Frontal cortex (tissue), 4 donors: ENCODE results near the gene WWOX. TPM values are rescaled to one million over a fixed set of nuclear protein-coding genes. Genes with fewer than 3 reads are reported as not detected.

Source experiments
- DNase-seq, 2 donors: peaks; one replicate each; pipeline ENCODE4 v3.0.0; 2012; ENCODE audit warnings: low spot score in 2 of 2
- FAIRE-seq: peaks from 2 replicates; lab custom pipeline; 2012; peaks lifted over from hg19 to GRCh38; lab: Jason Lieb, UNC
- total RNA-seq: library from RNA; depleted of rRNA; stranded (reverse); fragments of >200 nt; gene quantifications from one replicate; pipeline ENCODE4 v1.2.3, GENCODE V29; 2014
- donor health status: control.
- donor health status: control.
- donor health status: control.

The WWOX gene
- total RNA-seq, 1 donor from 2014 or later: 17.1 TPM

DNA sequence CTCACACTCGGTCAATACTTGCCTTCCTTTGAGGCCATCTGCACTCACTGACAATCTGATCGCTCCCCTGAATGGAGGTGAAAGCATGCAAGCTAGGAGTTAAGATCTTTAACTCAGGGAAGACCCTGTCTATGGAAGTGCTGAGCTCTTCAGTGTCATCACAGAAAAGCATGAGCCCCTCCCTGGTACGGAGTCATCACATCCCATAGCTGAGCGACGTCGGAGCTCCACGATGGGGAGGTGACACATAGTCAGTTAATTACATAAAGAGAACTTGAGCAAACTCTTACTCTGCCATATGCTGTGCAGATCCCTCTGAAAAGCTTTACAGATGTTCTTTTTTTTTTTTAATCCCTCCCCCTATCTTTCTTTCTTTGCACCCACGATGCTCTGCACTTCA is 463.2 kb downstream of the WWOX start:
- FAIRE-seq (no peak), DNase-seq (no peak)

DNA sequence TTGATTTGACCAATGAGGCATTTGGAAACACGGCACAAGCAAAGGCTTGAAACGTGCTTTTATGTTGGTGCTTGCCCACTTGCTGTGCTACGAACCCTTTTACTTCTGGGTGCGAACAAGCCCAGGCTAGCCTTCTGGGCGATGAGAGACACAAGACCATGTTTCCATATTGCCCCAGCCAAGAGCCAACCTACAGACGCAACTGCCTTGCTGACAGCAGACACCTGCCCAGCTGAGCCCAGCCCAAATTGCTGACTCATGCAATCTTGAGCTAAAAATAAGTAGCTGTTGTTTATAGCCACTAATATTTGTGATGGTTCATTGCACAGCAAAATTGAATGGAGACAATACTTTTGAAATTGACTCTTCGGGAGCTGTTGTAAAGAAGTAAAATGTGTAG is 464.5 kb downstream of the WWOX start:
- FAIRE-seq: no peak
- no peak for DNase-seq

DNA sequence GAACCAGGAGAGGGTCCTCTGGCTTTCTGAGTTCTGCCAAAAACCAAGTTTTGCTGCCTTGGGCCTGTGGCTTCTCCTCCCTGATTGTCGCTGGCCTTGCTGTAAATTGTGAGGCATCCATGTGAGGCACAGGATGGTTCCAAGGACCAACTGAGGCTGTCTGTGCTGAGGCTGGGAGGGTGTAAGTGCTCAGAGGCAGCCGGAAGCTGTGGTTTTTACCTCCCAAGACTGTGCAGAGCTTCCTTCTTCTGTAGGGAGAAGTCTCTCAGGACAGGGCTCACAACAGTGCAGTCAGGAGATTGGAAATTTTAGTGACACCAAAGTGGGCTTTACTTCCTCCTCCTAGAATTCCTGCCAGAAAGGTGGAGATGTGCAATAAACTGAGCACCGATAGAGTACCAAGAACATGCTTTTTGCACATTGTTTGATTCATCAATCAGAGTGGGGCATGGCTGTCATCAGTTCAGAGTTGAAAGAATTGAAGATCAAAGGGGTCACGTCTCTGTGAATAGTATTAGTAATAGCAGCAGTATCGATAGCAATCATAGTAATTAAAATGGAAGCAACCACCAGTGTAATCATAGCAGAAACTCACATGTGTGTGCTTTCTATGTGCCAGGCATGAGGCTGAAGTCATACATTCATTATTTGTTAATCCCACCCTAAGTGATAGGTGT is 467.1 kb downstream of the WWOX start:
- DNase-seq (no peak), FAIRE-seq (no peak)

DNA sequence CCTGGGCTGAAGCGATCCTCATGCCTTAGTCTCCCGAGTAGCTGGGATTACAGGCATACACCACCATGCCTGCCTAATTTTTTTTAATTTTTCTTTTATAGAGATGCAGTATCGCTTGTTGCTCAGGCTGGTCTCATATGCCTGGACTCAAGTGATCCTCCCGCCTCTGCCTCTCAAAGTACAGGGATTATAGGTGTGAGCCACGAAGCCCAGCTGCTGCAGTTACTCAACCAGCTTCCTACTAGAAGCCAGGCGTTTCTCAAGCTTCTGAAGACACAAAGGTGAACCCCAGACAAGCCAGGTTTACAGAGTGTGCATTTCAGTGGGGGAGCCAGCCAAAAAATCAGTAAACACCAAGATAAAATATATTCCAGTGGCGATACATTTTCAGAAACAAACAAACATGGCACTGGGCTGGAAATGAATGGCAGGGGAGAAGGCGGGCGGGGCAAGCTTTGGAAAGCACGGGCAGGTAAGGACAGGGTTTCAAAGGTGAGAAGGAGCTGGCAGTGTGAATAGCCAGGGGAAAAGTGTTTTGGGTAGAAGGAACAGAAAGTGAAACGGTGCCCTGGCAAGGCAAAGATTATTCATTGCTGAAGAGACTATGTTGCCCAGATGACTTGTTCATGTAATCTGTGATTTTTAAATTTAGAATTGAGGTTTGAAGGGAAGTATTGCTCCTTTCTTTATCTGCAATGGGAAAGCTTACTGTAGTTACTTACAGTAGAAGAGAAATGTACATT is 471.1 kb downstream of the WWOX start:
- FAIRE-seq (no peak), DNase-seq (no peak)

DNA sequence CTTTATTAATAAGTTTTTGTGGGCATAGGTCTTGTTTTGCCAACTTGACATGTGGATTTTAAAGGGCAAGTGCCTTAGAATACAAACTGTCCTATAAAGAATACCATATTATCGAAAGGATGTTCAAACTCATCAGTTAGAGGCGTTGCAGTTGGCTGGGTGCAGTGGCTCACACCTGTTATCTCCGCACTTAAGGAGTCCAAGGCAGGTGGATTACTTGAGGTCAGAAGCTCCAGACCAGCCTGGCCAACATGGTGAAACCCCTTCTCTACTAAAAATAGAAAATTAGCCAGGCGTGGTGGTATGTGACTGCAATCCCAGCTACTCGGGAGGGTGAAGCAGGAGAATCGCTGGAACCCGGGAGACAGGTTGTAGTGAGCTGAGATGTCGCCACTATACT is 472.0 kb downstream of the WWOX start:
- DNase-seq: no peak
- FAIRE-seq: no peak

DNA sequence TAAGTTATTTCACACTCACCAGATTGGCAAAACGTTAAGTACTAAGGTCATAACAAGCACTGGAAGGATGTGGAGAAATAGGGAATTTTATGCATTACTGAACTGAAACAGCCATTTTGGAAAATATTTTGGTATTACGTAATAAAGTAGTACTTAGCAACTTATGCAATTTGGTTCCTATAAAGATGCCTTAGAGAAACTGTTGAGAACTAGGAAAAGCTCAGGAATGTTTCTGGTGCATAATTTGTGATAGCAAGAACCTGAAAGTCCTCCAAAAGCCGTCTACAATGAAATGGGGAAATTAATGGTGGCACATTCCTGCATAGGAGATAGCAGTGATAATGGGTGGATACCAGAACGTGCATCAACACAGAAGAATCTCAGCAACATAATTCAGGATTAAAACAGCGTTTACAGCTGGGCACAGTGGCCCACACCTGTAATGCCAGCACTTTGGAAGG is 472.5 kb downstream of the WWOX start:
- FAIRE-seq: no peak
- no peak for DNase-seq

DNA sequence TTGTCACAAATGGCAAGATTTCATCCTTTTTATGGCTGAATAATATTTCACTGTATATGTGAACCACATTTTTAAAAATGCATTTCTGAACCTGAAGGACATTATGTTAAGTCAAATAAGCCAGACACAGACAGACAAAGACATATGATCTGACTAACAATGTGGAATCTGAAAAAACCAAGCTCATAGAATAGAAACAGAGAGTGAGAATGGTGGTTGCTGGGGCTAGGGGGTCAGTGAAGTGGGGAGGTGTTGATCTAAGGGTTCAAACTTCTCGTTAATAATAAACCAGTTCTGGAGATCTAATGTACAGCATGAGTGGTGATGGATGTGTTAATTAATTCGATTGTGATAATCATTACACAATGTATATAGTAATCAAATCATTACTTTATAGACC is 475.1 kb downstream of the WWOX start:
- FAIRE-seq: no peak
- DNase-seq: no peak

DNA sequence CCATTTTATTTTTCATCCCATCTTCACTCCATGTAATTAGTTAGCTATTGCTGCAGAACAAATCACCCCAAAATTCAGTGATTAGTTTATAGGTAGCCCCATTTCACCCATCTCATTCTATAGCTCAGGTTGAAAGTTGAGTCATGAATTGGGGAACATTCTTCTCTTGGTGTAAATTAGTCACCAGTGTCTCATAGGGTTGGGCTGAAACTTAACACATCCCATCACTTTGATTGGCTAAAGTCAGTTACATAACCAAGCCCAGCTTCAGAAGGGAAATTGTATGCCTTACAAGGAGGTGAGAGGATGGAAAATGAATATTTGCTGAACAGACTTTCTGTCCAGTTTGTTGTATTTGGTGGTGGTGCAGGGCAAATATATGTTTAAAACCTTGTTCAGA is 477.5 kb downstream of the WWOX start:
- FAIRE-seq: no peak

DNA sequence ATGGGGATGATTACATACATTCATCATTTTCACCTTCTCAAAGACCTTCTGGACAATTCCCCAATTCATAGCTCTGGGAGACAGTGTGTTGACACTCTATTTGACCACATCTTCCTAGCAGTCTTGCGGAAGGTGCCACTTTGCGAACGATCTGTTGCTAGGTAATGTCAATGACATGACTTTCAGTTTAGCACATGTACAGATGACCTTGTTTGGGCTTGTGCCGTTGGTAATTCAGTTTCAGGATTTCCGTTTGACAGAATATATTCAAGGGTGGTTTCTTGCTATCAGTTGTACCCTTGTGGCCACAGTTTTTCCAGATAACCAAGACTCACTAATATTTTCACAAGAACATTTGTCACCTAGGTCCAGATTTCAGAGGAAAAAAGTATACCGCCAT is 478.2 kb downstream of the WWOX start:
- DNase-seq (no peak), FAIRE-seq (no peak)

More for the DNA sequence above, 477.5 kb downstream of the WWOX start:
- DNase-seq: no peak

DNA sequence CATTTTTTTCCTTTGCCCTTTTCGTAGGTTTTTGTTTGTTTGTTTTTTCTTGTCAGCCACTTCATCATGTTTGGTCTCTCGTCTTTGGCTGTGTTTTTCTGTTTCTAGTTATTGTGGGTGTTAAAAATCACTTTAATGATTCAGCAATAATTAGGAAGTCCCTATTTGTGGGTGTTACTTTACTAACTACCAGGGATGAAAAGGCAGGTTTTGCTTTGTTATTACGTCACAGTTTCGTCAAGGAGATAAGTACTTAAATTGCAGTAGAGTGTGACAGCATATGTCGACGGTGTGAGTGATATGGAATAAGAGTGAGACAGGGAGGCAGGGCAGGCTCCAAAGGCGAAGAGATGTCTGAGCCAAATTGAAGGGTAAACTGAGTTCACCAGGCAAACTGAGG is 479.6 kb downstream of the WWOX start:
- FAIRE-seq: no peak
- no peak for DNase-seq

DNA sequence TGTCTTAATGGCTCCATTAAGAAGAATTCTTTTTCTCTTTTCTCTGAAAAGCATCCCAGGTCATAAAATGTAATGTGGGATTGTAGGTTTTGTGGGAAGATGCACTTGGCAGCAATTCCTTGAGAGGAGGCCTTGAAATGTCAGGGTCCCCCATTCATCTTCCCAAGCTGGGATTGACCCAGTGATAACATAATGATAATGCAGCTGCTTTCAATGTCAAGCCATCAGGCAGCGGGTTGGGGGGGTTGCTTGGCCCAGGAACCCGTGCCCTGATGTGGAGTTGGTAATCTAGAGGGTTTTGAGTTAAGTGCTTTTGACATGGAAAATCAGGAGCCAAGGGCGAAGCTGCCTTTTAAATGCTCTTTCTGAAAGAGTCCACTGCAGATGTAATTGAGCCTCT is 484.0 kb downstream of the WWOX start:
- FAIRE-seq (no peak), DNase-seq (no peak)

DNA sequence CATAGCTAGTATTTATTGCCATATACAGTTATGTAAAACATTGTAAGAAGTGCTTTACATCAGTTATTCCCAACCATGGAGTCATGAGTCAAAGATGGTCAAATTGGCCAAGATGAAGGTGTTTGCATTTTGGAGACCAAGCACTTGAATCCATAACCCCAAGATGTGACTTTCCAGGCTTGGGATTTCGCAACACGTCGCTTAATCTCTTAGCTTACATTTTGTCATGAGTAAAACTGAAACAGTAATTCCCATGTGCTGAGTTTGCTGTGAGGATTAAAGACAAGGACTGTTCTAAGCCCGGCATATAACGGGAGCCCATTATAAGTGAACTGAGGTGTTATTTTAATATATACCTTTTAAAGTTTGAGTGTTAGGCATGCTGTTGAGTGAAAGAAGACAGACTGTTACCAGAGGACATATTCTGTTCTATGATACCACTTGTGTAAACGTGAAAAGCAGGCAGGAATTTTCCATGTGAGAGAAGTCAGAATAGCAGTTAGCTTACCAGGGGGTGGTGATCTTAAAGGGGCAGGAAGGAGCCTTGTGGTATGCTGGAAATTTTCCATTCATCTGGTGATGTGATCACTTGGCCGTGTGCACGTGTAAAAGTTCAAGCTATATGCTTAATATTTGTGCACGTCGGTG is 484.9 kb downstream of the WWOX start:
- no peak for FAIRE-seq
- no peak for DNase-seq

DNA sequence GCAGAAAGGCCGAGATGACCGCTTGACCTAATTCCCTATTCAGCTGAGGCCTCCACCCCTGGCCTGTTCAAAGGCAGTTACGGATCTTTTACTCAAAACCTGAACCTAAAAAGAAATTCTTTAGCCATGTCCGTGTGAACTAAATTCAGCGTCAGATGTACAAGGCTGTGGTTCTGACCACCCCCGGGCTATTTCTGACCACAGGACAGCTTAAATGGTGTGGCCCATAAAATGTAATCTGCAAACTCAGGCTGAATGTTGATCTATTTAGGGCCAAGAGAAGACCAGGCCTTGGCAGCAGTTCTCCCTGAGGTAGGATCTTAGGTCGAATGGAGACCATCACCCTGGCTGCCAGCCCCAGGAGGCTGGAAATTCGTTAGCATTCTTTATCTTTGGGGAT is 485.5 kb downstream of the WWOX start:
- FAIRE-seq (no peak), DNase-seq (no peak)

DNA sequence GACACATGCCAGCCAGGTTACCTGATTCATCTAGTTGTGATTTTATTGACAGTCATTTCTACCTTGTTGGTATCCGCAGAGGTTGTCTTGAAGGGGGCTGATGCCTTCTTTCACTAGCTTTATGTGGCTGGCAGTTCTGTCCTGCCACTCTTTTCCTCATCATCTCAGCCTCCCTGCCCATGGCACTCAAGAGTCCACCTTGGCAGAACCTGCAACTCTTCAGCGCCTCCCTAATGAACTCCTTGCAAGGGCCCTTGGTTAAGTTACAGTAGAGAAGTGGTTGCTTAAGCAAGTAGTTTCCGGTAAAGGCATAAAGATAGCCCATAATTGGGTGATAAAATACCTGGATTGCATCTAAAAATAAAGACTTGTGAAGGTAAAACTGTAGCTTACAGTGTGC is 489.9 kb downstream of the WWOX start:
- no peak for DNase-seq
- no peak for FAIRE-seq

DNA sequence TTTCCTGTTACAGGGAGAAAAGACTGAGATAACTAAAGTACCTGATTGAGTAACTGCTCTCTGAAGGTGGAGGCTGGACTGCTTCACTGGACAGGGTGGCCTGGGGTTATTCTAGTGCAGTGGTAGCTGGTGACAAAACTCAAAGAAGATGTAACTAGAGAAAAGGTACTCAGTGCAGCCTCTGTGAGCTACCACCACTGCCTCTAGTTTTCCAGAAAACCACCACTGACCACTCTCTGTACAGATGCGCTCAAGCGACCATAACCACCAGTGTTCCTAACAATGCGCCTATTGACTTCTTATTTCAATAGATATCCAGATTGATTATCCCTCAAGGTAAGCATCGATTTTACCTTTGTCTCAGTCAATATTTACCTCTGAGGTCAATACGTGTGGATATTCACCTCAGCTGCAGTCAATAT is 492.2 kb downstream of the WWOX start:
- DNase-seq: no peak
- FAIRE-seq: no peak

DNA sequence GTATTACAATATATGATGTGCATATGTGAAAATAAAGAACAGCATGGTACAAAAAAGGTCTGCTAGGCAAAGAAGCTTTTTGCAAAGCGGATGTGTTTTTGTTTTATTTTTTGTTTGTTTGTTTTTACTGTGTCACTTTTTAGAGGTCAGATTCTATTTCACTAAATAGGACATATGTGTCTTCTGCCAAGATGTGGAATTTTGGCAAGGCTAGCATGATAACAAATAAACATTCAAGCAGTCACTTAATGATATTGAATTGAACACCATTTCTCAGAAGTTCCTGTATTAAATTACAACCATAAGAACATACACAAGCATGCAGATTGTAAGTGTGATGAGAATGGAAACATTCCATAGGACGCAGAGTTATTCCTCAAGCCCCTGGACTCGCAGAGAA is 492.7 kb downstream of the WWOX start:
- FAIRE-seq: no peak

DNA sequence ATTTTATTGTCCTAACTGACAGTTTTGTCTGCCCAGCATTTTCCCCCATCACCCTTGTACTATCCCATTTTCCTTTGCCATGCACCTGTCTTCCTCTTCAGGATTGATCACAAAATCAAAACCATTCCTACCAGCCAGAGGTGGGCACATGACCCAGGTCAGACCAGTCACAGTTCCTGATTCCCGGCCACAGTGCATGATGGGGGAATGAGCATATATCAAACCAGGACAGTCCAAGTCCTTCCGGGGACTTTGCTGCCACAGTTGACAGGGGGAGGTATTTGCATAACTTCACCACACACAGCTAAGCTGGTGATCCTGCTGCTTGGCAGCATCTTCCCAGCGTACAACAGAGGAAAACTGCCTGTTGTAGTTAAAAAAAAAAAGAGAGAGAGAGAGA is 493.9 kb downstream of the WWOX start:
- DNase-seq (no peak), FAIRE-seq (no peak)

More for the DNA sequence above, 492.7 kb downstream of the WWOX start:
- no peak for DNase-seq

DNA sequence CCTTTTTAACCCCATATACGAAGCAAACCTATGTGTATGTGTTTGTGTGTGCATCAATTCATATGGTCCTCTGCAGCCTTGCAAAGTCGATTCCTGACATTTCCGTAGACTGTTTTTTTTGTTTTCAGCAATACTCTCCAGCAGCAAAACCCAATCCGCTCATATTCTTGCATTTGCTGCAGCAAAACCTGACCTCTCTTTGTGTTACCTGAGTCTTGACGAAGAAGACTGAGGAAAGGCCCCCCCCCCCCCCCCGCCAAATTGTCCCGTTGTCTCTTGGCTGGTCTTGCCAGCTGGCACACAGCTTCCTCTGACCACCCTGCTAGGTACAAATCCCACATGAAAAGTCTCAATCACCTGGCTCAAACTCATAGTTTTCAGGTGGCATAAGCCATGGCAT is 494.7 kb downstream of the WWOX start:
- DNase-seq (no peak), FAIRE-seq (no peak)

DNA sequence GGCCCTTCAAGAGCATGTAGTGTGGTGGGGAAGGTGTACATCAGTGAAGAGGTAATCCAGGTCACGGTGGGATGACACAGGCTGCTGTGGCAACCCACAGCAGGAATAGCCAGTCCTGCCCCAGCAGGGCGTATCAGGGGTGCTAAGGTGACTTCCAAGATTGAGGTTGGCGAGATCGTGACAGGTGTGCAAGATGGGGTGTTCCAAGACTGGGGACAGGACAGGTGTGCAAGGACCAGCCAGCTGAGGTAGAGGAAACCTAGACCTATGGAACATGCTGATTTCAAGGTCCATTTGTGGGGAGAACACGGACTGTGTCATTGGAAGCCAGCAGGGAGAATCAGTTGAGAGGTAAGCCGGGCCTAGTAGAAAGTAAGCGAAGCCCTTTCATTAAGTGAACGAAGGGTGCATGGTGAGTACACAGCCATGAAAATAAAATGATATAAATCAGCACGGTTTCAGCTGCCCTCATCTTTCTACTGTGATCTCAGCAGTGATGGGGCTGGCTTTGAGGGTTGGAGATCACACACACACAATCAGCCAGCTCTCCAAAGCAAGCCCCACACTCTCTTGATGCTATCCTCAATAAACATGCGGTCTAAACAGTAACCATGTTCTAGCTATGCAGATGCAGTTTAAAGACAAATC is 497.0 kb downstream of the WWOX start:
- DNase-seq (no peak), FAIRE-seq (no peak)

DNA sequence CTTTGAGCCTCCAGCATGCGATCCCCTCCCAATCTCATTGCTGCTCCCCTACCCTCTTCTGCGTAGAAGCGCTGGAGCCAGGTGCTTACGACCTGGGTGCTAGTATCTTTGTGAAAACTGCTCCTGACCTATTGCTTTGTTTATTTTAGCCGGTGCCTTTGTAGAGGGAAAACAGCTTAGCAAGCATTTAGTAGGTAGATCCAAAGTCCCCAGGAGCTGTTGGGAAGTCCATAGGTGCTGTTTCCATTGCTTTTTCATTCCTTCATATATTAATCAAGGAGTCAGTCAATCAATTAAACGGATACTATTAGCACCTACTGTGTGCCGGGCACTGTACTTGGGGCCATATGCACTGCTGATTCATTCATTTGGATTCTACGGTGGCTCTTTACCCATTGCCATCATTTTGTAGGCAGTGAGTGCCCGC is 497.6 kb downstream of the WWOX start:
- DNase-seq: no peak

More for the DNA sequence above, 497.6 kb downstream of the WWOX start:
- no peak for FAIRE-seq
